ENCODE results near the gene BRD9.

GRCh38 chr5:905139-905642, 12.6 kb upstream of the BRD9 start:
- TF ChIP-seq POLR2A (IDR thresholded peaks at IDR 0.05) (no peak), CTCF (IDR thresholded peaks at IDR 0.05 in 8 of 11, conservative IDR thresholded peaks at IDR 0.05 in 3 of 11) (no peak)
